K562 (cell line): ENCODE data around the gene ALDH5A1. TPM values are rescaled to one million over a fixed set of nuclear protein-coding genes. Genes with fewer than 3 reads are reported as not detected.

Experiments
- ATAC-seq: fragments of 200-7000 bp; cut with Tn5 transposase; 3 replicates; pipeline ENCODE4 v1.9.1; 2020; ENCODE audit warnings: moderate library complexity
- BruUV-seq: library from RNA; stranded (reverse); fragments of 400-500 nt; replicated peaks from 2 replicates; lab custom pipeline; 2021; lab: Mats Ljungman, UMichigan
- CTCF ChIA-PET: fragments of 300-600 bp; formaldehyde crosslinking; extraction: SDS; loops from one replicate; lab custom pipeline; 2021; ENCODE audit warnings: low intra/inter-chr PET ratio; lab: Yijun Ruan, JAX
- POLR2A ChIA-PET: fragments of 300-600, 350-650 bp; sonication (Branson Sonifier 250); formaldehyde crosslinking; extraction: SDS; loops from one replicate; lab custom pipeline; 2021; ENCODE audit warnings: antibody characterized with exemption, inconsistent platforms; lab: Yijun Ruan, JAX
- DNase-seq, 4 experiments: peaks; one replicate each; pipeline versions ENCODE4 v3.0.0 to v3.0.0-alpha.2; 2011 to 2018; ENCODE audit warnings: low spot score in 3 of 4, mixed read lengths in 3 of 4; ENCODE audit errors: extremely low read depth in 1 of 4
- FAIRE-seq: peaks from 2 replicates; lab custom pipeline; 2011; peaks lifted over from hg19 to GRCh38; lab: Jason Lieb, UNC
- H2AFZ ChIP-seq: 2 replicates; pipeline ENCODE4 v1.6.0; 2011; ENCODE audit warnings: low read depth, low read length, control low read depth, inconsistent platforms
- H3K27ac ChIP-seq: fragments of 200-600 bp; 3 replicates; pipeline ENCODE4 v1.8.0; 2011; ENCODE audit warnings: low read depth, mild to moderate bottlenecking, control low read depth, inconsistent platforms, low read length, moderate library complexity, mixed read lengths; ENCODE audit errors: extremely low read depth
- H3K27me3 ChIP-seq, 2 experiments: fragments of 300-600 bp in 1 of 2; 2 replicates in 1 of 2; 3 replicates in 1 of 2; pipeline versions ENCODE4 v1.6.0 to v1.8.0; 2011; ENCODE audit warnings: inconsistent platforms in 2 of 2, low read length in 2 of 2, mild to moderate bottlenecking in 1 of 2, mixed read lengths in 1 of 2, moderate library complexity in 1 of 2; ENCODE audit not compliant: control insufficient read depth in 2 of 2, insufficient read depth in 2 of 2
- H3K36me3 ChIP-seq: fragments of 300-600 bp; 3 replicates; pipeline ENCODE4 v1.8.0; 2011; ENCODE audit warnings: mild to moderate bottlenecking, low read length, inconsistent platforms; ENCODE audit not compliant: control insufficient read depth, insufficient read depth
- H3K4me1 ChIP-seq, 2 experiments: fragments of 200-600 bp in 1 of 2; replicated peaks in 1 of 2; 2 replicates in 1 of 2; 3 replicates in 1 of 2; pipeline versions ENCODE4 v1.5.1 to v1.8.0; 2011; ENCODE audit warnings: inconsistent platforms in 2 of 2, low read length in 2 of 2, mild to moderate bottlenecking in 1 of 2, mixed read lengths in 1 of 2, moderate library complexity in 1 of 2; ENCODE audit not compliant: control insufficient read depth in 2 of 2, insufficient read depth in 2 of 2
- H3K4me2 ChIP-seq: 2 replicates; pipeline ENCODE4 v1.6.1; 2011; ENCODE audit warnings: low read length, control low read depth, inconsistent platforms, mixed read lengths; ENCODE audit not compliant: insufficient read depth
- H3K4me3 ChIP-seq: fragments of 200-600 bp; sonication (generic), shearing (Covaris generic); 2 replicates; pipeline ENCODE4 v1.5.1; 2016; ENCODE audit warnings: control low read depth, inconsistent platforms
- H3K79me2 ChIP-seq: fragments of 200-600 bp; 3 replicates; pipeline ENCODE4 v1.8.0; 2011; ENCODE audit warnings: low read length, inconsistent platforms; ENCODE audit not compliant: control insufficient read depth, insufficient read depth
- H3K9ac ChIP-seq, 2 experiments: 2 replicates each; pipeline versions ENCODE4 v1.6.0 to v1.6.1; 2011; ENCODE audit warnings: low read depth in 2 of 2, low read length in 2 of 2, control low read depth in 1 of 2, inconsistent platforms in 1 of 2, mild to moderate bottlenecking in 1 of 2, mixed read lengths in 1 of 2; ENCODE audit not compliant: insufficient read depth in 1 of 2
- H3K9me1 ChIP-seq: one replicate; pipeline ENCODE4 v1.6.0; 2011; ENCODE audit warnings: inconsistent platforms, mild to moderate bottlenecking, low read length, moderate library complexity; ENCODE audit not compliant: control insufficient read depth, insufficient read depth
- H3K9me3 ChIP-seq: replicated peaks from 2 replicates; pipeline ENCODE4 v1.5.1; 2011; ENCODE audit warnings: low read depth, low read length, inconsistent platforms; ENCODE audit not compliant: control insufficient read depth, insufficient read depth
- H4K20me1 ChIP-seq: replicated peaks from 2 replicates; pipeline ENCODE4 v1.6.1; 2011; ENCODE audit warnings: low read length, inconsistent platforms, mixed read lengths; ENCODE audit not compliant: control insufficient read depth, insufficient read depth
- EZH2 ChIP-seq: IDR thresholded peaks from 2 replicates; pipeline ENCODE4 v1.6.1; 2012; ENCODE audit warnings: low read depth, mild to moderate bottlenecking, inconsistent platforms, low read length, borderline replicate concordance
- KHSRP ChIP-seq: fragments of 450-650 bp; IDR thresholded peaks from 2 replicates; pipeline ENCODE4 v1.6.1; 2017
- MEF2D ChIP-seq: conservative IDR thresholded peaks from 2 replicates; pipeline ENCODE4 v1.6.1; 2016; ENCODE audit warnings: low read depth, missing genetic modification characterization, missing compliant biosample characterization
- SAFB2 ChIP-seq: fragments of 200-400 bp; formaldehyde crosslinking; IDR thresholded peaks from 2 replicates; pipeline ENCODE4 v1.6.1; 2018; ENCODE audit warnings: borderline replicate concordance, low read length, low read depth, moderate library complexity; ENCODE audit not compliant: severe bottlenecking
- ZNF232 ChIP-seq: sonication (generic); formaldehyde crosslinking; IDR thresholded peaks from 2 replicates; pipeline ENCODE4 v1.8.0; 2022; ENCODE audit warnings: mild to moderate bottlenecking, missing genetic modification reagents
- WGBS: fragments of 100-300 bp; shearing (Covaris generic); methylation state at CpG from one replicate; pipeline ENCODE4 v1.1.6; 2016; ENCODE audit warnings: low coverage, mixed read lengths; ENCODE audit not compliant: insufficient coverage; ENCODE audit errors: missing lambda C conversion rate; 5-methylcytosine and 5-hydroxymethylcytosine counted together
- in situ Hi-C: fragments of 300-500 bp; cut with MboI; formaldehyde crosslinking; loops from 4 replicates; pipeline ENCODE4 v1.15.0; 2018; ENCODE audit warnings: inconsistent platforms, mixed read lengths
- intact Hi-C: fragments of 100-400 bp; cut with micrococcal nuclease; formaldehyde crosslinking; loops from 2 replicates; pipeline ENCODE4 v1.14.2; 2022
- polyA plus RNA-seq, 8 experiments: library from polyadenylated mRNA; depleted of rRNA in 4 of 8; stranded (reverse) in 5 of 8; unstranded in 3 of 8; fragments of >200 nt; fragmentation: Nextera tagmentation in 2 of 8; fragmentation: Illumina TruSeq in 1 of 8; extraction: Ambion mirVana in 2 of 8; extraction: Trizol in 1 of 8; gene quantifications; 2 replicates each; pipeline versions ENCODE4 v1.2.1 to v1.2.3, GENCODE V29; 2011 to 2014; ENCODE audit warnings: inconsistent platforms in 1 of 8, missing spikeins in 1 of 8
- total RNA-seq, 7 experiments: library from RNA; depleted of rRNA in 6 of 7; stranded (reverse); fragments of >200 nt in 6 of 7; fragmentation: Illumina TruSeq in 2 of 7; extraction: Trizol in 2 of 7; gene quantifications; 2 replicates each; pipeline versions ENCODE4 v1.2.1 to v1.2.3, GENCODE V29; 2011 to 2021; ENCODE audit warnings: low replicate concordance in 1 of 7
- TF ChIP-seq, protein P1 (sequence below), 3 experiments: fragments of 200-800 bp in 1 of 3; fragments of 250-450 bp in 1 of 3; fragments of 450-650 bp in 1 of 3; sonication (Bioruptor Pico) in 1 of 3; sonication (Bioruptor generic) in 1 of 3; formaldehyde crosslinking in 1 of 3; IDR thresholded peaks; 2 replicates each; pipeline versions ENCODE4 v1.6.1 to v1.8.0; 2016 to 2022; ENCODE audit warnings: mild to moderate bottlenecking in 2 of 3, missing genetic modification characterization in 2 of 3, missing compliant biosample characterization in 1 of 3, moderate library complexity in 1 of 3
- TF ChIP-seq, protein P2 (sequence below): sonication (generic); formaldehyde crosslinking; IDR thresholded peaks from 2 replicates; pipeline ENCODE4 v1.8.1; 2023; ENCODE audit warnings: mild to moderate bottlenecking, missing genetic modification reagents

The ALDH5A1 gene
- total and polyA plus RNA-seq, 9 of the 15 experiments (the other 6 are each of a cell fraction or from before 2014, with no cell fraction given): 2.2 to 19.7 (median 9.5) TPM

DNA sequence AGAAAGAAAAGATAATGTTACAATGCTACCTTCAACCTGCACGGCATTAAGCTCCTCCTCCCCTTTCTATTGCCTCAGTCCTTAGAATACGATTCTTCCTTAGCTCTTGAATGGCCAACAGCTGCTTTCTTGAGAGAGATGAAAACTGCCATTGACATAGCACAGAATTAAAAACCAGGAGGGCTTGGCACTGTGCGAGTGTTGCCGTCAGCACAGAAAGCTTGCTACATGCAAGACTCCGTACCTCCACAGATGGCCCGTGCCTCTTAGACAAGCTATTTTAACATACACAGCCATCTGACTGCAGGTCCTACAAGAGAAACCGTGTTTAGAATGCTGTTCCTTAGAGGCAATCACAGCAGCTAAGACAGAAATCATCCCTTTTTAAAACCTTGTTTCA, 51.7 kb downstream of the ALDH5A1 start:
- WGBS: under 1% methylated on average over 7 of the region's 7 CpGs
- intact Hi-C loops: no loop called here
- no peak for FAIRE-seq
- Histone ChIP-seq H3K27me3 (peaks cover 35 to 46% of the 10 kb centered on the region in 2 experiments), H3K79me2 (no peaks in the 10 kb centered on the region), H3K4me3 (no peak overlapping the region), H3K9me1 (peaks cover 3% of the 10 kb centered on the region), H3K9me3 (no peaks in the 10 kb centered on the region)
- ATAC-seq: no peak
- no TSS peak for BruUV-seq
- in situ Hi-C loops: no loop called here
- CTCF ChIA-PET: no interaction called here
- POLR2A ChIA-PET: interaction anchor here (0.7 to 1.1 kb wide), 2 partner anchors 8 to 306 kb away, joined by 3 to 4 read pairs; no protein-coding TSS in a partner anchor
- TF ChIP-seq KHSRP: no peak
- 0 out of 2 replicates have a peak, but pooled peaks have one; percentile 86 for TF ChIP-seq EZH2
- TF ChIP-seq, protein P1, sequence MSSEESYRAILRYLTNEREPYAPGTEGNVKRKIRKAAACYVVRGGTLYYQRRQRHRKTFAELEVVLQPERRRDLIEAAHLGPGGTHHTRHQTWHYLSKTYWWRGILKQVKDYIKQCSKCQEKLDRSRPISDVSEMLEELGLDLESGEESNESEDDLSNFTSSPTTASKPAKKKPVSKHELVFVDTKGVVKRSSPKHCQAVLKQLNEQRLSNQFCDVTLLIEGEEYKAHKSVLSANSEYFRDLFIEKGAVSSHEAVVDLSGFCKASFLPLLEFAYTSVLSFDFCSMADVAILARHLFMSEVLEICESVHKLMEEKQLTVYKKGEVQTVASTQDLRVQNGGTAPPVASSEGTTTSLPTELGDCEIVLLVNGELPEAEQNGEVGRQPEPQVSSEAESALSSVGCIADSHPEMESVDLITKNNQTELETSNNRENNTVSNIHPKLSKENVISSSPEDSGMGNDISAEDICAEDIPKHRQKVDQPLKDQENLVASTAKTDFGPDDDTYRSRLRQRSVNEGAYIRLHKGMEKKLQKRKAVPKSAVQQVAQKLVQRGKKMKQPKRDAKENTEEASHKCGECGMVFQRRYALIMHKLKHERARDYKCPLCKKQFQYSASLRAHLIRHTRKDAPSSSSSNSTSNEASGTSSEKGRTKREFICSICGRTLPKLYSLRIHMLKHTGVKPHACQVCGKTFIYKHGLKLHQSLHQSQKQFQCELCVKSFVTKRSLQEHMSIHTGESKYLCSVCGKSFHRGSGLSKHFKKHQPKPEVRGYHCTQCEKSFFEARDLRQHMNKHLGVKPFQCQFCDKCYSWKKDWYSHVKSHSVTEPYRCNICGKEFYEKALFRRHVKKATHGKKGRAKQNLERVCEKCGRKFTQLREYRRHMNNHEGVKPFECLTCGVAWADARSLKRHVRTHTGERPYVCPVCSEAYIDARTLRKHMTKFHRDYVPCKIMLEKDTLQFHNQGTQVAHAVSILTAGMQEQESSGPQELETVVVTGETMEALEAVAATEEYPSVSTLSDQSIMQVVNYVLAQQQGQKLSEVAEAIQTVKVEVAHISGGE (CRISPR knock-in tag; IDR thresholded peaks at IDR 0.05): no peak
- TF ChIP-seq, protein P2, sequence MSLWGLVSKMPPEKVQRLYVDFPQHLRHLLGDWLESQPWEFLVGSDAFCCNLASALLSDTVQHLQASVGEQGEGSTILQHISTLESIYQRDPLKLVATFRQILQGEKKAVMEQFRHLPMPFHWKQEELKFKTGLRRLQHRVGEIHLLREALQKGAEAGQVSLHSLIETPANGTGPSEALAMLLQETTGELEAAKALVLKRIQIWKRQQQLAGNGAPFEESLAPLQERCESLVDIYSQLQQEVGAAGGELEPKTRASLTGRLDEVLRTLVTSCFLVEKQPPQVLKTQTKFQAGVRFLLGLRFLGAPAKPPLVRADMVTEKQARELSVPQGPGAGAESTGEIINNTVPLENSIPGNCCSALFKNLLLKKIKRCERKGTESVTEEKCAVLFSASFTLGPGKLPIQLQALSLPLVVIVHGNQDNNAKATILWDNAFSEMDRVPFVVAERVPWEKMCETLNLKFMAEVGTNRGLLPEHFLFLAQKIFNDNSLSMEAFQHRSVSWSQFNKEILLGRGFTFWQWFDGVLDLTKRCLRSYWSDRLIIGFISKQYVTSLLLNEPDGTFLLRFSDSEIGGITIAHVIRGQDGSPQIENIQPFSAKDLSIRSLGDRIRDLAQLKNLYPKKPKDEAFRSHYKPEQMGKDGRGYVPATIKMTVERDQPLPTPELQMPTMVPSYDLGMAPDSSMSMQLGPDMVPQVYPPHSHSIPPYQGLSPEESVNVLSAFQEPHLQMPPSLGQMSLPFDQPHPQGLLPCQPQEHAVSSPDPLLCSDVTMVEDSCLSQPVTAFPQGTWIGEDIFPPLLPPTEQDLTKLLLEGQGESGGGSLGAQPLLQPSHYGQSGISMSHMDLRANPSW (CRISPR knock-in tag): no peak
- TF ChIP-seq ZNF232: no peak
- TF ChIP-seq MEF2D (tag): no peak
- no peak for TF ChIP-seq SAFB2
- TF ChIP-seq, all 486 proteins: peak for 1
- H3K4me1 ChIP-seq: no peaks in the 10 kb centered on the region
- no peak for DNase-seq
- no peak overlapping the region for H2AFZ ChIP-seq
- H3K36me3 ChIP-seq: no peaks in the 10 kb centered on the region
- no peak overlapping the region for H3K27ac ChIP-seq
- H3K9ac ChIP-seq: no peak overlapping the region
- H4K20me1 ChIP-seq: no peaks in the 10 kb centered on the region; the same call in 1 of the 2 replicates
- H3K4me2 ChIP-seq: no peak overlapping the region
